Neural progenitor cell (in vitro differentiated cells): ENCODE measurements around the gene PINK1. TPM values are rescaled to one million over a fixed set of nuclear protein-coding genes. Genes with fewer than 3 reads are reported as not detected.

Experiments used
- DNase-seq: peaks from one replicate; pipeline ENCODE4 v3.0.0-alpha.2; 2016; ENCODE audit warnings: low spot score
- H2AFZ ChIP-seq: fragments of 200-600 bp; sonication (generic); replicated peaks from 2 replicates; pipeline ENCODE4 v1.6.1; 2016; ENCODE audit warnings: antibody characterized with exemption
- H3F3A ChIP-seq: fragments of 200-600 bp; sonication (generic); 2 replicates; pipeline ENCODE4 v1.6.1; 2016; ENCODE audit warnings: antibody characterized with exemption, low read depth
- H3K27ac ChIP-seq: fragments of 200-600 bp; sonication (generic); 2 replicates; pipeline ENCODE4 v1.5.1; 2016; ENCODE audit warnings: mild to moderate bottlenecking
- H3K27me3 ChIP-seq: fragments of 200-600 bp; sonication (generic); 2 replicates; pipeline ENCODE4 v1.6.1; 2016; ENCODE audit warnings: mild to moderate bottlenecking, moderate library complexity
- H3K36me3 ChIP-seq: fragments of 200-600 bp; sonication (generic); 2 replicates; pipeline ENCODE4 v1.5.1; 2016
- H3K4me1 ChIP-seq: fragments of 200-600 bp; sonication (generic); 2 replicates; pipeline ENCODE4 v1.6.1; 2016; ENCODE audit warnings: mixed run types
- H3K4me2 ChIP-seq: fragments of 200-600 bp; sonication (generic); 2 replicates; pipeline ENCODE4 v1.6.1; 2016
- H3K4me3 ChIP-seq: fragments of 200-600 bp; sonication (generic); 2 replicates; pipeline ENCODE4 v1.5.1; 2016
- H3K79me2 ChIP-seq: fragments of 200-600 bp; sonication (generic); 2 replicates; pipeline ENCODE4 v1.6.1; 2016; ENCODE audit warnings: low read depth
- H3K9ac ChIP-seq: fragments of 200-600 bp; sonication (generic); 2 replicates; pipeline ENCODE4 v1.6.1; 2016
- H3K9me3 ChIP-seq: fragments of 200-600 bp; sonication (generic); 2 replicates; pipeline ENCODE4 v1.5.1; 2016; ENCODE audit warnings: low read depth
- H4K20me1 ChIP-seq: fragments of 200-600 bp; sonication (generic); 2 replicates; pipeline ENCODE4 v1.6.1; 2016; ENCODE audit warnings: low read depth
- H3K27ac Mint-ChIP-seq: 3 replicates; pipeline ENCODE4 v1.8.0; 2021; ENCODE audit warnings: mixed read lengths
- H3K27me3 Mint-ChIP-seq: 2 replicates; pipeline ENCODE4 v1.8.0; 2022; ENCODE audit warnings: low read depth, mild to moderate bottlenecking, inconsistent platforms, moderate library complexity, mixed read lengths; ENCODE audit not compliant: insufficient read depth
- H3K36me3 Mint-ChIP-seq: 3 replicates; pipeline ENCODE4 v1.8.0; 2021; ENCODE audit warnings: mixed read lengths
- H3K4me1 Mint-ChIP-seq: 3 replicates; pipeline ENCODE4 v1.8.0; 2021; ENCODE audit warnings: mixed read lengths
- H3K4me3 Mint-ChIP-seq: 3 replicates; pipeline ENCODE4 v1.8.0; 2021; ENCODE audit warnings: mild to moderate bottlenecking, moderate library complexity, mixed read lengths
- H3K9me3 Mint-ChIP-seq: 3 replicates; pipeline ENCODE4 v1.8.0; 2020; ENCODE audit warnings: mixed read lengths
- EZH2 ChIP-seq: fragments of 200-600 bp; sonication (generic); IDR thresholded peaks from 2 replicates; pipeline ENCODE4 v1.6.1; 2017; ENCODE audit warnings: antibody characterized with exemption, mild to moderate bottlenecking, moderate library complexity
- EZH2phosphoT487 ChIP-seq: fragments of 200-600 bp; sonication (generic); IDR thresholded peaks from 2 replicates; pipeline ENCODE4 v1.6.1; 2017; ENCODE audit warnings: antibody characterized with exemption
- total RNA-seq: library from RNA; depleted of rRNA; stranded (reverse); fragments of >200 nt; gene quantifications from 2 replicates; pipeline ENCODE4 v1.2.3, GENCODE V29; 2015; ENCODE audit warnings: low replicate concordance
- TF ChIP-seq, protein P1 (sequence below): fragments of 200-600 bp; sonication (generic); IDR thresholded peaks from 2 replicates; pipeline ENCODE4 v1.5.1; 2017; ENCODE audit warnings: antibody characterized with exemption, mild to moderate bottlenecking

The PINK1 gene
- total RNA-seq, 1 donor from 2014 or later: 13.3 TPM

DNA sequence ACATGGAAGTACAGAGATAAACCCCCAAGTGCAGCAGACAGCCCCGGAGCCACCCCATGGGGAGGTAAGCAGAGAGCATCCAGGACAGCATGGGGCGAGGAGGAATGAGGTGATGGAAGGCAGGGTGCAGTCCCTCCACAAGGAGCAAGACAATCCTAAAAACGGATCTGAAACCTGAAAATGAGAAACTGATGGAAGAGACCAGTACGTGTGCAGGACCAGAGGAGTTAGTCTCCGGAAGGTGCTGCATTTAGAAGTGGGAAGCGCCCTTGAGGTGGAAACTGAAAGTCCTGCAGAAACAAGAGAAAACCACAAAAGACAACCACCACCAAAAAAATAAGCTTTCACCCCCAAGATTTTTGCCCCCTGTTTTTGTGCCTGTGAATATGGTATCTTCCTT is 45.3 kb downstream of the PINK1 start:
- Mint-ChIP-seq H3K4me1 (no peaks in the 10 kb centered on the region), H3K9me3 (no peaks in the 10 kb centered on the region), H3K27me3 (peaks cover 5% of the 10 kb centered on the region), H3K4me3 (no peak overlapping the region), H3K27ac (no peak overlapping the region), H3K36me3 (no peaks in the 10 kb centered on the region)
- H3K4me3 ChIP-seq: no peak overlapping the region
- H3F3A ChIP-seq: no peaks in the 10 kb centered on the region
- no peak overlapping the region for H3K4me2 ChIP-seq
- H3K27me3 ChIP-seq: no peaks in the 10 kb centered on the region
- H3K9me3 ChIP-seq: no peaks in the 10 kb centered on the region
- no peak for TF ChIP-seq EZH2phosphoT487
- TF ChIP-seq, protein P1, sequence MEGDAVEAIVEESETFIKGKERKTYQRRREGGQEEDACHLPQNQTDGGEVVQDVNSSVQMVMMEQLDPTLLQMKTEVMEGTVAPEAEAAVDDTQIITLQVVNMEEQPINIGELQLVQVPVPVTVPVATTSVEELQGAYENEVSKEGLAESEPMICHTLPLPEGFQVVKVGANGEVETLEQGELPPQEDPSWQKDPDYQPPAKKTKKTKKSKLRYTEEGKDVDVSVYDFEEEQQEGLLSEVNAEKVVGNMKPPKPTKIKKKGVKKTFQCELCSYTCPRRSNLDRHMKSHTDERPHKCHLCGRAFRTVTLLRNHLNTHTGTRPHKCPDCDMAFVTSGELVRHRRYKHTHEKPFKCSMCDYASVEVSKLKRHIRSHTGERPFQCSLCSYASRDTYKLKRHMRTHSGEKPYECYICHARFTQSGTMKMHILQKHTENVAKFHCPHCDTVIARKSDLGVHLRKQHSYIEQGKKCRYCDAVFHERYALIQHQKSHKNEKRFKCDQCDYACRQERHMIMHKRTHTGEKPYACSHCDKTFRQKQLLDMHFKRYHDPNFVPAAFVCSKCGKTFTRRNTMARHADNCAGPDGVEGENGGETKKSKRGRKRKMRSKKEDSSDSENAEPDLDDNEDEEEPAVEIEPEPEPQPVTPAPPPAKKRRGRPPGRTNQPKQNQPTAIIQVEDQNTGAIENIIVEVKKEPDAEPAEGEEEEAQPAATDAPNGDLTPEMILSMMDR: no peak
- no peak for TF ChIP-seq EZH2
- H3K27ac ChIP-seq: no peak overlapping the region
- no peaks in the 10 kb centered on the region for H3K79me2 ChIP-seq
- no peaks in the 10 kb centered on the region for H4K20me1 ChIP-seq
- no peak overlapping the region for H2AFZ ChIP-seq
- no peaks in the 10 kb centered on the region for H3K36me3 ChIP-seq
- no peaks in the 10 kb centered on the region for H3K4me1 ChIP-seq
- DNase-seq: no peak
- H3K9ac ChIP-seq: no peak overlapping the region

DNA sequence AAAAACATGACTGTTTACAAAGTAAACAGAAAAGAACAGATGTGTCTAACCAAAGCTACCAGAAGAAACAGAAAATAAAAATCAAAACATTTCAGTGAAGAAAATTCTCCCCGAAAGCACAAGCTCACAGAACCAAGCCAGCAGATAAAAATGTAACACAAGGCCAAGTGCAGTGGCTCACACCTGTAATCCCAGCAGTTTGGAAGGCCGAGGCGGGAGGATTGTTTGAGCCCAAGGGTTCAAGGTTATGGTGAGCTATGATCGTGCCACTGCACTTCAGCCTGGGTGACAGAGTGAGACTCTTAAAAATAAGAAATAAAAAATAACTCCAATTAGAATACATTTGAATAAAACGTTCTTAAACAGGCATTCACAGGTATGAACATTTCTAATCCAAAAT is 47.0 kb downstream of the PINK1 start:
- Mint-ChIP-seq H3K36me3 (no peaks in the 10 kb centered on the region), H3K4me3 (no peak overlapping the region), H3K4me1 (no peaks in the 10 kb centered on the region), H3K27me3 (peaks cover 3% of the 10 kb centered on the region), H3K27ac (no peak overlapping the region), H3K9me3 (no peaks in the 10 kb centered on the region)
- no peak overlapping the region for H3K4me3 ChIP-seq
- no peaks in the 10 kb centered on the region for H3F3A ChIP-seq
- no peak overlapping the region for H3K4me2 ChIP-seq
- no peak for DNase-seq
- no peaks in the 10 kb centered on the region for H3K9me3 ChIP-seq
- H3K4me1 ChIP-seq: no peaks in the 10 kb centered on the region
- H4K20me1 ChIP-seq: no peaks in the 10 kb centered on the region
- no peaks in the 10 kb centered on the region for H3K36me3 ChIP-seq
- TF ChIP-seq EZH2: no peak
- TF ChIP-seq, protein P1: no peak
- no peak for TF ChIP-seq EZH2phosphoT487
- no peaks in the 10 kb centered on the region for H3K27me3 ChIP-seq
- H3K9ac ChIP-seq: no peak overlapping the region
- H3K79me2 ChIP-seq: no peaks in the 10 kb centered on the region
- no peak overlapping the region for H3K27ac ChIP-seq
- H2AFZ ChIP-seq: no peak overlapping the region

DNA sequence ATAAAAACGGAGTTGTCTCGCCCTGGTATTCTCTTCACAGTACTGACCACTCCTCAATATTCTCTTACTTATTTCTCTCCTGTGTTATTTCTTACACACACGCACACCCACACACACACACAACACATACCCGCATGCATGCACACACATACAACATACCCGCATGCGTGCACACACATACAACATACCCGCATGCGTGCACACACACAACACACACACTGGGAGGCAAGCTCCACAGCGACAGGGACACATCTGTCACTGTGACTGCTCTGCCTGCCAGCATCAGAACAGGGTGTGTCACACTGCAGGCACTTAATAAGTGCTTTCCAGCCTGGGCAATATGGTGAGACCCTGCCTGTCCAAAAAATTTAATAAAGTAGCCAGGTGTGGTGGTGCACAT is 48.7 kb downstream of the PINK1 start:
- H4K20me1 ChIP-seq: no peaks in the 10 kb centered on the region
- Mint-ChIP-seq H3K27me3 (peaks cover 3% of the 10 kb centered on the region), H3K27ac (no peak overlapping the region), H3K9me3 (no peaks in the 10 kb centered on the region), H3K36me3 (no peaks in the 10 kb centered on the region), H3K4me1 (peaks cover 3% of the 10 kb centered on the region), H3K4me3 (no peak overlapping the region)
- no peaks in the 10 kb centered on the region for H3F3A ChIP-seq
- no peaks in the 10 kb centered on the region for H3K79me2 ChIP-seq
- H3K27me3 ChIP-seq: no peaks in the 10 kb centered on the region
- no peak for DNase-seq
- no peak overlapping the region for H3K27ac ChIP-seq
- no peaks in the 10 kb centered on the region for H3K9me3 ChIP-seq
- no peaks in the 10 kb centered on the region for H3K4me1 ChIP-seq
- no peak overlapping the region for H3K4me2 ChIP-seq
- no peaks in the 10 kb centered on the region for H3K36me3 ChIP-seq
- TF ChIP-seq, protein P1: no peak
- TF ChIP-seq EZH2 (no peak), EZH2phosphoT487 (no peak)
- H3K4me3 ChIP-seq: no peak overlapping the region
- no peak overlapping the region for H3K9ac ChIP-seq
- no peak overlapping the region for H2AFZ ChIP-seq
